ENCODE data around the gene PACS2.

The PACS2 gene

GRCh38 chr14:105353136-105353535 is 38.6 kb downstream of the PACS2 start:
- ChIA-PET CTCF (no interaction called here), POLR2A (no interaction called here)
- DNase-seq (ENCODE audit: extremely low spot score): no peak
- no peak for TF ChIP-seq CTCF (IDR thresholded peaks at IDR 0.05; ENCODE audit: control extremely low read depth, extremely low read depth, low read depth, missing control alignments)

GRCh38 chr14:105354541-105354940 is 40.0 kb downstream of the PACS2 start:
- CTCF ChIA-PET: interaction anchor here (0.9 kb wide), 1 partner anchor 178 kb away, joined by 3 read pairs; no protein-coding TSS in a partner anchor
- DNase-seq (ENCODE audit: extremely low spot score): no peak
- TF ChIP-seq CTCF (IDR thresholded peaks at IDR 0.05; ENCODE audit: control extremely low read depth, extremely low read depth, low read depth, missing control alignments): no peak
- POLR2A ChIA-PET: no interaction called here

- ChIA-PET CTCF (no interaction called here), POLR2A (no interaction called here)
- TF ChIP-seq CTCF (IDR thresholded peaks at IDR 0.05; ENCODE audit: control extremely low read depth, extremely low read depth, low read depth, missing control alignments): no peak
- DNase-seq (ENCODE audit: extremely low spot score): no peak
Observed at GRCh38 chr14:105355049-105355575, 40.6 kb downstream of the PACS2 start.

- ChIA-PET POLR2A (no interaction called here), CTCF (no interaction called here)
- TF ChIP-seq CTCF (IDR thresholded peaks at IDR 0.05; ENCODE audit: control extremely low read depth, extremely low read depth, low read depth, missing control alignments): no peak
- no peak for DNase-seq (ENCODE audit: extremely low spot score)
Observed at GRCh38 chr14:105355850-105356604, 41.5 kb downstream of the PACS2 start.

- no peak for DNase-seq (ENCODE audit: extremely low spot score)
- TF ChIP-seq CTCF (IDR thresholded peaks at IDR 0.05; ENCODE audit: control extremely low read depth, extremely low read depth, low read depth, missing control alignments): no peak
- ChIA-PET CTCF (no interaction called here), POLR2A (no interaction called here)
Observed at GRCh38 chr14:105356927-105357326, 42.4 kb downstream of the PACS2 start.

- ChIA-PET POLR2A (no interaction called here), CTCF (no interaction called here)
- no peak for DNase-seq (ENCODE audit: extremely low spot score)
- no peak for TF ChIP-seq CTCF (IDR thresholded peaks at IDR 0.05; ENCODE audit: control extremely low read depth, extremely low read depth, low read depth, missing control alignments)
Observed at GRCh38 chr14:105357626-105358025, 43.1 kb downstream of the PACS2 start.

Measured in GM10248 (cell line).